Activated CD8-positive, alpha-beta memory T cell treated with anti-CD3 and anti-CD28 coated beads, Interleukin-2, amount 50 U/mL, for 48 hours (primary cell): ENCODE results near the gene SDK1.
A peak's percentile ranks its signal among the peaks of the same experiment; 100 is the strongest.

ENCODE experiments used
- DNase-seq: peaks from one replicate; pipeline ENCODE4 v3.0.0-alpha.2; 2020

The SDK1 gene

DNA sequence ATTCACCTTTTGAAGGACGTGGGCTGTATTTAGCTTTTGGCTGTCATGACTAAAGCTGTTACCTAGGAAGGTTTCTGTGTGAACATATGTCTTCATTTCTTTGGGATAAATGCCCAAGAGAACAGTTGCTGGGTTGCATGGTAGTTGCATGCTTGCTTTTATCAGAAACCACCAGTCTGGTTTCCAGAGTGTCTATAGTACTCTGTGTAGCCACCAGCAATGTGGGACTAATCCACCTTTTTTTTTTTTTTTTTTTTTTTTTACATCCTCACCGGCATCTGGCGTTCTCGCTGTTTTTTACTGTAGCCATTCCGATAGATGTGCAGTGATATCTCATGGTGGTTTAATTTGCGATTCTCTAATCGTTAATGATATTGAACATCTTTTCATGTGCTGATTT, 297.8 kb downstream of the SDK1 start:
- no peak for DNase-seq

GRCh38 chr7:3605222-3605621, 304.2 kb downstream of the SDK1 start:
- no peak for DNase-seq

DNA sequence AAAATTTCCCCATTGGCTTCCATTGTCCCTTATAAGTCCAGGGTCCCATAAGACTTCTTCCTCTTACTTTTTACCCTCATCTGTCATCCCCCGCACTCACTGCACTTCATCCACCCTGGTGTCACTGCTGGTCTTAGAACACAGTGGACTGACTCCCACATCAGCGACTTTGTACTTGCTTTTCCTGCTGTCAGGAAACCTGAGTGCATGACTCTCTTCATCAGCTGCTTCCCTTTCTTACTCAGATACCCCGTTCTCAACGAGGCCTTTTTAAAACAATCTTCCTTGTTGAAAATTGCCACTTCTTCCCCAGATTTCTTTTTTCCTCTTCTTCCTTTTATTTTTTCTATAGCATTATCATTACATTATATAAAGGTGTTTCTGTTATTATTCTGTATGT, 305.4 kb downstream of the SDK1 start:
- no peak for DNase-seq

- DNase-seq = no peak
Measured at GRCh38 chr7:3607847-3608246, 306.8 kb downstream of the SDK1 start.

- no peak for DNase-seq
Measured at GRCh38 chr7:3616306-3616705, 315.3 kb downstream of the SDK1 start.

GRCh38 chr7:3630081-3630480, 329.0 kb downstream of the SDK1 start:
- no peak for DNase-seq

- DNase-seq = no peak
Measured at GRCh38 chr7:3634396-3634795, 333.3 kb downstream of the SDK1 start.

DNA sequence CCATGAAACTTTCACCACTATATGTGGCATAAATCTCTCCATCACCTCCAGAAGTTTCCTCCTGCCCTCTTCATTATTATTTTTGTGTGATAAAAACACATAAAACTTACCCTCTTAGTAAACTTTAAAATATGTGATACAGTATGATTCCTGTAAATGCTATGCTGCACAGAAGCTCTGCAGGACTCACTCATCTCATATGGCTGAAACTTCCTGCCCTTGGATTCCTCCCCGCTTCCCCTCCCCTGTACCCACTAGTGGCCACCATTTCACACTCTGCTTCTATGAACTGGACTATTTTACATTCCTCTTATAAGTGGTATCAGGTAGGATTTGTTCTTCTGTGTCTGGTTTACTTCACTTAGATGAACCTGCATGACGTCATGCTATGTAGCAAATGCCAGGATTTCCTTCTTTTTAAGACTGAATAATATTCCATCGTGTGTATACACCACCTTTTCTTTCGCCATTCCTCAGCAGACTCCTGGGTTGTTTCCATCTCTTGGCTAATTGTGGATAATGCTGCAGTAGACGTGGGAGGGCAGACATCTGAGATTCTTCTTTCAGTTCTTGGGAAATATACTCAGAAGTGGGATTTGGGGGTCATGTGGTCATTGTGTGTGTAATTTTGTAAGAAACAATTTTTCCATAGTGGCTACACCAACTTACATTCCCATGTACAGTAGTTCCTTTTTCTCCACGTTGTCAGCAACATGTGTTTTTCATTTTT, 335.2 kb downstream of the SDK1 start:
- DNase-seq = no peak

- no peak for DNase-seq
Measured at GRCh38 chr7:3639253-3639652, 338.2 kb downstream of the SDK1 start.

- no peak for DNase-seq
Measured at GRCh38 chr7:3641582-3641981, 340.5 kb downstream of the SDK1 start.

DNA sequence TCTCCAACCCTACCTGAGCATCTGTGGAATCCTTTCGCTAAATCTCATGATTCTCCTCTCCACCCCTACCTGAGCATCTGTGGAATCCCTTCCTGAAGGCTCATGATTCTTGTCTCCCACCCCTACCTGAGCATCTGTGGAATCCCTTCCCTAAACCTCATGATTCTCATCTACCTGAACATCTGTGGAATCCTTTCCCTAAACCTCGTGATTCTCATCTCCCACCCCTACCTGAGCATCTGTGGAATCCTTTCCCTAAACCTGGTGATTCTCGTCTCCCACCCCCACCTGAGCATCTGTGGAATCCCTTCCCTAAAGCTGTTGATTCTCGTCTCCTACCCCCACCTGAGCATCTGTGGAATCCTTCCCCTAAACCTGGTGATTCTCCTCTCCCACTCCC, 342.0 kb downstream of the SDK1 start:
- no peak for DNase-seq

GRCh38 chr7:3648276-3648675, 347.2 kb downstream of the SDK1 start:
- DNase-seq = no peak

GRCh38 chr7:3649250-3649649, 348.2 kb downstream of the SDK1 start:
- no peak for DNase-seq

DNA sequence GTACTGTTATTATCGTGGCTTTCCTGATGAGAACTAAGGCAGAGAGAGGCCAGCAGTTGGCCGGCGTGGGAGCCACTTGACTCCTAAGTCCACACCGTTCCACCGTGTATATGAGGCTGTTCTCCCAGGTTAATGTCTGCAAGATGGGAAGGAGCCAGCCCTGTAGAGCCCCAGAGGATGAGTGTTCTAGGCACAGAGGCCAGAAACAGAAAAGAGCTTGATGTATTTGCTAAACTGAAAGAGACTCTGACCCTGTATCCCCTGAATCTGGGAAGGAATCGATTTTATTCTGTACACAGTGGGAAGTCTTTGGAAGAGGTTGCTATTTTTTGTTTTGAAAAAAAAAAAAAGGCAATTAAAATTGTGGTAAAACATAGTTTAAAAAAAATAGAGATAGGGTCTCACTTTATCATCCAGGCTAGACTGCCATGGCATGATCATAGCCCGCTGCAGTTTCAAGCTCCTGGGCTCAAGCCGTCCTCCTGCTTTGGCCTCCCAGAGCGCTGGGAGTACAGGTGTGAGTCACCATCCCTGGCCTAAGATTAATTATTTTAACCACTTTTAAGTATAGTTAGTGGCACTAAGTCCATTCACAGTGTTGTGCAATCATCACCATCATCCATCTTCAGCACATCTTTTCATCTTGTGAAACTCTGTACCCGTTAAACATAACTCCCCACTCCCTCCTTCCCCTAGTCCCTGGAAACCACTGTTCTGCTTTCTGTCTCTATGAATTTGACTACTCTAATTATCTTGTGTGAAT, 348.8 kb downstream of the SDK1 start:
- no peak for DNase-seq

- no peak for DNase-seq
Measured at GRCh38 chr7:3650844-3651243, 349.8 kb downstream of the SDK1 start.

- no peak for DNase-seq
Measured at GRCh38 chr7:3655635-3656034, 354.6 kb downstream of the SDK1 start.

DNA sequence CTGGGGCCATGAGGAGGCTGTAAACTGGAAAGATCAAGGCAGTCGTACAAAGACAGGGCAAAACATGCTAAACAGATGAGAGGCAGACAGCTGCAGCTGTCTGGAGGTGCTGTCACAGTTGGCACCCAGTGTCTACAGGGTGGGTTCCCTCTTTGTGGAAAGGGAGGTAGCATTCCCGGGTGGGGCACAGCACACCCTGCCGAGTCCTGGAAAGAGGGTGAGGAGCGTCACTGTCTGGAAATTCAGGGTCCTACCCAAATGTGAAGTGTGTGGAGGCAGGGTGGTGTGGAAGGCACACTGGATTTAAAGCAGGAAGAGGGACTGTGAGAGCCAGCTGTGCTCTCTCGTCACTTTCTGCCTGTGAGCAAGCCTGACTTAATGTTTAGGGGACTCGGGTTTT, 356.2 kb downstream of the SDK1 start:
- DNase-seq = no peak

GRCh38 chr7:3668743-3669142, 367.7 kb downstream of the SDK1 start:
- no peak for DNase-seq

GRCh38 chr7:3670898-3671297, 369.8 kb downstream of the SDK1 start:
- no peak for DNase-seq

DNA sequence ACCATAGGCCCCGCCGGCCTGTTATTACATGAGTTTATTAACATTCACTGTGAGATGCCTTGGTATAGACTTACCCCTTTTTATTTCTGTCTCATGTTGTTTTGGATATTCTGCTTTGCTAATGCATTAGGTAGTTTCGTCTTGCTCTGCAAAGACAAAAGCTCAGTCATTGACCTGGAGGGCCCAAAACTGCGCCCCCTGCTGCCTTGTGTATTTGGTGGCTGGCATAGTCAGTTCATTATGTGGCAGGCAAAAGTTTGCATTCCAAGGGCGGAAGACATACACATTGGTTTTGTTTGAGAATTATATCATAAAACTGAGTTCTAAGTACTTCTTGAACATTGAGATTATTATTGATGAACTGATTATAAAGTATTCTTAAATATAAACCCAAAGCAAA, 372.5 kb downstream of the SDK1 start:
- DNase-seq = peak; percentile 65

- DNase-seq = no peak
Measured at GRCh38 chr7:3678314-3678810, 377.3 kb downstream of the SDK1 start.

- no peak for DNase-seq
Measured at GRCh38 chr7:3682028-3682710, 381.1 kb downstream of the SDK1 start.
